SJSA1 (cell line): Measurements from ENCODE around the gene NACAD. TPM values are rescaled to one million over a fixed set of nuclear protein-coding genes. Genes with fewer than 3 reads are reported as not detected.

Experiments used
- DNase-seq, 2 experiments: peaks; one replicate each; pipeline ENCODE4 v3.0.0-alpha.2; 2015 to 2020; ENCODE audit warnings: low spot score in 2 of 2, low read depth in 1 of 2
- H3K27ac ChIP-seq: fragments of 250-450 bp; sonication (Bioruptor Pico); 2 replicates; pipeline ENCODE4 v1.5.1; 2020; ENCODE audit warnings: mild to moderate bottlenecking, moderate library complexity
- H3K27me3 ChIP-seq: fragments of 250-450 bp; sonication (Bioruptor Pico); replicated peaks from 2 replicates; pipeline ENCODE4 v1.5.1; 2020; ENCODE audit warnings: mild to moderate bottlenecking, moderate library complexity
- H3K36me3 ChIP-seq: fragments of 250-450 bp; sonication (Bioruptor Pico); 2 replicates; pipeline ENCODE4 v1.5.1; 2020; ENCODE audit warnings: mild to moderate bottlenecking
- H3K4me1 ChIP-seq: fragments of 250-450 bp; sonication (Bioruptor Pico); replicated peaks from 2 replicates; pipeline ENCODE4 v1.6.1; 2021; ENCODE audit warnings: mild to moderate bottlenecking
- H3K4me3 ChIP-seq: fragments of 250-450 bp; sonication (Bioruptor Pico); 2 replicates; pipeline ENCODE4 v1.5.1; 2020; ENCODE audit warnings: mild to moderate bottlenecking
- H3K9me3 ChIP-seq: fragments of 250-450 bp; sonication (Bioruptor Pico); replicated peaks from 2 replicates; pipeline ENCODE4 v1.5.1; 2020; ENCODE audit warnings: mild to moderate bottlenecking
- total RNA-seq: library from RNA; depleted of rRNA; stranded (reverse); fragments of >200 nt; shearing (Covaris generic); gene quantifications from 2 replicates; pipeline ENCODE4 v1.2.3, GENCODE V29; 2014

Gene NACAD
- total RNA-seq, 1 experiment from 2014 or later: 1.5 TPM

DNA sequence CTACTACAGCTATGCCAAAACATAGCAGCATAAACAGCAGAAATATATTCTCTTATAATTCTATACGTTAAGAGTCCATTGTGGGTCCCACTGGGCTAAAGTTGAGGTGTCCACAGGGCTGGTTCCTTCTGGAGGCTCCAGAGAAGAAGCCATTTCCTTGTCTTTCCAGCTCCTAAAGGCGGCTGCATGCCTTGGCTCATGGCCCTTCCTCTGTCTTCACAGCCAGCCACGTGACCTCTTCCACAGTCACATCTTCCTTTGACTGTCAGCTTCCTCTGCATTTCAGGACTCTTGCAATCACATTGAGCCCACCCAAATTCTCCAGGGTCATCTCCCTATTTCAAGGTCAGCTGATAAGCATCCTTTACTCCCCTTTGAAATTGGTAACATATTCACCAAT is 17.2 kb downstream of the NACAD start:
- H3K36me3 ChIP-seq: peaks cover 83% of the 10 kb centered on the region
- H3K4me1 ChIP-seq: no peaks in the 10 kb centered on the region
- no peak overlapping the region for H3K4me3 ChIP-seq
- no peaks in the 10 kb centered on the region for H3K9me3 ChIP-seq
- no peaks in the 10 kb centered on the region for H3K27me3 ChIP-seq
- DNase-seq: no peak
- no peak overlapping the region for H3K27ac ChIP-seq

DNA sequence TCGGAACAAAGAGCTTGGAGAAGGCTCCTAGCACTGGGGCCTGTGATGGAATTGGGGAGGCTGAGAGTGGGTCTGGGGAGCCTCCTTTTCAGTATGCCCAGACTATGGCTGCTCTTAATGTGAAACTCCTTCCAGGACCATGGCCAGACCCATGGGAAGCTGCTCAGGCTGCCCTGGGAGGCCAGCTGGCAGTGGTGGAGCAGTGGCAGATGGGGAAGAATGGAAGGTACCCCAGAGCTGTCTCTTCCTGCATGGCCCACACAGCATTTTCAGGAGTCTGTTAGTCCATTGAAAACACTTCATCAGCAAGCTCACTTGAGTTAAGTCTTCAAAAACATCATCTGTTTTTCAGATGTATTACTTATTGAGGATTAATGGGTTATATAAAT is 18.5 kb downstream of the NACAD start:
- peaks cover 82% of the 10 kb centered on the region for H3K36me3 ChIP-seq

GRCh38 chr7:45069444-45070253 is 19.1 kb downstream of the NACAD start:
- Histone ChIP-seq H3K9me3 (no peaks in the 10 kb centered on the region), H3K27ac (no peak overlapping the region), H3K4me1 (peaks cover 9% of the 10 kb centered on the region), H3K36me3 (peaks cover 81% of the 10 kb centered on the region), H3K27me3 (no peaks in the 10 kb centered on the region), H3K4me3 (no peak overlapping the region)
- no peak for DNase-seq

More for the DNA sequence above, 18.5 kb downstream of the NACAD start:
- H3K4me1 ChIP-seq: peaks cover 6% of the 10 kb centered on the region
- H3K27me3 ChIP-seq: no peaks in the 10 kb centered on the region
- no peak overlapping the region for H3K27ac ChIP-seq
- H3K4me3 ChIP-seq: no peak overlapping the region
- DNase-seq: no peak
- no peaks in the 10 kb centered on the region for H3K9me3 ChIP-seq

DNA sequence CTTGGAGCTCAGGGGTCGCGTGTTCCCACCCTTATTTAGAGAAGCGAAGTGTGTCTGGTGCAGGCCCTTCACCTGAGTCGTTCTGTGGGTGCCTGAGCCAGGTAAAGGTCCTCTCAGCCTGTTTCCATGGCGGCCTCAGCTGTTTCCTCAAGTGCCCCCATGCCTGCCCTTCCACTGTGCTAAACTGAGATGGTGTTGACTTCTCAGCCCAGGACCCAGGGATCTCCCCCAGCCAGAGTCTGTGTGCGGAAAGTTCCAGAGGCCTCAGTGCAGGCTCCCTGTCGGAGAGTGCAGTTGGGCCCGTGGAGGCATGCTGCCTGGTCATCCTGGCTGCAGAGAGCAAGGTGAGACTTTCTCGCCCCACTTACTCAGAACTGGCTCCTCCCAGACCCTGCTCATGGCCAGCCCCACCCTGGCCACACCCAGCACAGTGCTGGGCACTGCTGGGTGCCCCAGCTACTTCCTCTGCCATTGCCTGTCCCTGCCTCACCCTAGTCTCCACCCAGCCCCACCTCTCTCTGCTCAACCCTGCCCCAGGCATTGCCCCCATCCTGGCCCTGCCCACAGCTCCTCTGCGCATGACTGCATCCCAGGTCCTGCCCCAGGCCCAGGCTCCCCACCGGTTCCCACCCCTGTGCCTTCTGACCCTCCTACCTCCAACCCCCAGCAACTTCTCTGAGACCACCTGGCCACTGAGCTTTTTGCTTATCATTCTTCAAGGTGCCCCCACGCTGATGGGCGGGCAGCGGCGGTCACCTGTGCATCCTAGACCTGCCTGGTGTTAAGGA is 20.3 kb downstream of the NACAD start:
- H3K36me3 ChIP-seq: peaks cover 81% of the 10 kb centered on the region
- H3K4me3 ChIP-seq: no peak overlapping the region
- H3K9me3 ChIP-seq: no peaks in the 10 kb centered on the region
- peaks cover 13% of the 10 kb centered on the region for H3K4me1 ChIP-seq
- H3K27me3 ChIP-seq: no peaks in the 10 kb centered on the region
- H3K27ac ChIP-seq: no peak overlapping the region
- no peak for DNase-seq

DNA sequence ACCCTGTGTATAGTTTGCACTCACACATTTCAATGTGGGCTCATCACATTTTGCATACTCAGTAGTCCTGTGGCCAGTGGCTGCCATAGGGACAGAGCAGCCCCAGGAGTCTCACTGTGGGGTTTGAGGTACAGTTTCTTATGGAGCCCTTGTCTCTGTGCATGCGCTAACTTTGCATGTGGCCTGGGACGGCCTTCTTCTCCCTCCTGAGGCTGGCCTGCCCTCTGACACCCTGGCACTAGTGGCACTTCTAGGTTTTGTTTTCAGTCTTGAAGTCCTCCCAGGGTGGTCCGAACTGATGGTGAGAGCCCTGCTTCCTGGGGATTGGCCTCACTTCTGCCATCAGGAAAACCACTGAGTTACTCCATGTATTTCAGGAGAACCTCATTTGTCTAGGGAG is 21.2 kb downstream of the NACAD start:
- Histone ChIP-seq H3K9me3 (no peaks in the 10 kb centered on the region), H3K36me3 (peaks cover 76% of the 10 kb centered on the region)

GRCh38 chr7:45066409-45066808 is 22.4 kb downstream of the NACAD start:
- Histone ChIP-seq H3K4me1 (peaks cover 13% of the 10 kb centered on the region), H3K27ac (no peak overlapping the region), H3K36me3 (peaks cover 66% of the 10 kb centered on the region), H3K4me3 (no peak overlapping the region), H3K27me3 (no peaks in the 10 kb centered on the region), H3K9me3 (no peaks in the 10 kb centered on the region)
- DNase-seq: peak in 1 of 2 experiments; percentile 29

More for the DNA sequence above, 21.2 kb downstream of the NACAD start:
- DNase-seq: no peak
- no peak overlapping the region for H3K4me3 ChIP-seq
- H3K27ac ChIP-seq: no peak overlapping the region
- H3K4me1 ChIP-seq: peaks cover 13% of the 10 kb centered on the region
- H3K27me3 ChIP-seq: no peaks in the 10 kb centered on the region

DNA sequence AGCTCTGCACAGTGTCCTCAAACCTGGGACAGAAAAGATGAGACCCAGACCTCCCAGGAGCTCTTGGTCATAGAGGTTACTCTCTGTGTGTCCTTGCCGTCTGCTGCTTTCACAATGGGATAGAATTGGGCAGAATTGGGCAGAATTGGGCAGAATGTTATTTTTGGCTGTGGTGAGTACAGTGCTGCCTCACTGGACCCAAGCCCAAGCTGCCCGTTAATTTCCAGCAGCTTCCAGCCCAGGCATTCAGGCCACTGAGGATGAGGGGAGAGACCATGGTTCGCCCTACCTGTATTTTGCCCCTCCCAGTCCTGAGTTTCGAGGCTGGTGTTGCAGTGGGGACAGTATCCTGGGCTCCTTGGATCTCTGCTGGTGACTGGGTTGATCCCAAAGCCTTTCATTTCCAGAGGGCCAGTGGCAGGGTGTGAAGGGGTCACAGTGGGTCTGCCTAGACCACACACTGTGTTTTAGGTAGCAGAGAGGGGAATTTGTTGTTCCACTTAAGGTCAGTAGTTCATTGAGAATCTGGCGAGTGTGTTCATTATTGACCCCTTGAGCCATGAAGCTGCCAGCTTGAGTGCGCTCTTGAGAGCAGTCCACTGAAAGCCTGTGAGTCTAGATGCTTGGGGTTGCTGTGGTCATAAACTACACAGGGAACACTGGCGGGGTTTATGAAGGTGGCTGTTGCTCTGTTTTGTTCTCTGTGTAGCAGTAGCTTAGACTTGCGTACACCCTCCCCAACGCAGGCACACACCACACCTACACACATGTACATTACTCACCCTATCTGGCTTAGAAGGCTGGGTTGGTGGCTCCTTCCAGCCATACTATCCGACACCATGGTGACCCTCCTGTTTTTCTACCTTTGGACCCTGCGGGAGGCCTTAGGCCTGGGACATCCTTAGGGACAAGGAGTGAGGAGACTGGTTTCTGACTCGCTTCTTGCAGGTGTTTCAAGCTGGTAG is 23.5 kb downstream of the NACAD start:
- Histone ChIP-seq H3K27me3 (no peaks in the 10 kb centered on the region), H3K4me3 (no peak overlapping the region), H3K4me1 (peaks cover 13% of the 10 kb centered on the region), H3K36me3 (peaks cover 62% of the 10 kb centered on the region), H3K27ac (no peak overlapping the region), H3K9me3 (no peaks in the 10 kb centered on the region)
- DNase-seq: peak in 1 of 2 experiments; percentile 24

DNA sequence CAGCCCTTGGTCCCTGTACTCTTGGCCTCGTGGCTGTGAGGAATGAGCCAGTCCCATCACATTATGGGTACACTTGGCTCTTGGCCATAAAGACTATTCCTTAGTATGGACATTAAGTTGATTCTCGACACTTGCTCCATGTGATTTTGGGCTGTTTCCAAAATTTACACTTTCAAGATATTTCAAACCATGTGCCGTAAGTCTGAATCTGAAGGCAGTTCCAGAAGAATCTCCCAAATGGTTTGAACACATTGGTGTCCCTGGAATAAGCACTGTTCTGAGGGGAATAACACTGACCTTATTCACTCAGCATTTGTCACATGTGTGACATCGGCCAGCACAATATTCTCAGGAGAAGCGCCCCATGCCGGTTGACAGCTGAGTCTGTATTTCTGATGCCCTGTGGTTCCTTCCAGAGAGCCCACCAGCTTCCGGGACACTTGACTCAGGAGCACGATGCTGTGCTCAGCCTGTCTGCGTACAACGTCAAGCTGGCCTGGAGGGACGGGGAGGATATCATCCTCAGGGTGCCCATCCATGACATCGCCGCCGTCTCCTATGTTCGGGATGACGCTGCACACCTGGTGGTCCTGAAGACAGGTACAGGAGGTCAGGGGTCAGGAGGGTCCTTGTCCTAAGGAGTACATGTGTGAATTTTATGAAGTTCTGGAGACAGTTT is 24.6 kb downstream of the NACAD start:
- DNase-seq: no peak
- H3K4me1 ChIP-seq: peaks cover 13% of the 10 kb centered on the region

GRCh38 chr7:45061806-45062425 is 26.9 kb downstream of the NACAD start:
- Histone ChIP-seq H3K9me3 (no peaks in the 10 kb centered on the region), H3K27ac (no peak overlapping the region), H3K27me3 (no peaks in the 10 kb centered on the region), H3K4me3 (no peak overlapping the region), H3K4me1 (peaks cover 13% of the 10 kb centered on the region), H3K36me3 (peaks cover 32% of the 10 kb centered on the region)
- no peak for DNase-seq

More for the DNA sequence above, 24.6 kb downstream of the NACAD start:
- Histone ChIP-seq H3K27me3 (no peaks in the 10 kb centered on the region), H3K9me3 (no peaks in the 10 kb centered on the region), H3K4me3 (no peak overlapping the region), H3K27ac (no peak overlapping the region), H3K36me3 (peaks cover 51% of the 10 kb centered on the region)

DNA sequence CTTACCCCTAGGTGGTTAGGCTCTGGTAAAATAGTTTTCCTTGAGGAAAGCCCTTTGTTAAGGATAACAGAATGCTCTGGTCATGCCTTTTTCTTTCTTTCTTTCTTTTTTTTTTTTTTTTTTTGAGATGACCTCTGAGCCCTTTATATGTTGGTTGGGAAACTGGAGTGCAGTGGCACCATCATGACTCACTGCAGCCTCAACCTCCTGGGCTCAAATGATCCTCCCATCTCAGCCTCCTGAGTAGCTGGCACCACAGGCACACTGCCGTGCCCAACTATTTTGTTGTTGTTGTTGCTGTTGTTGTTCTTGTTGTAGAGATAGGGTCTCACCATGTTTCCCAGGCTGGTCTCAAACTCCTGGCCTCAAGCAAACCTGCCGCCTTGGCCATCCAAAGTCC is 27.4 kb downstream of the NACAD start:
- no peaks in the 10 kb centered on the region for H3K27me3 ChIP-seq
- peaks cover 13% of the 10 kb centered on the region for H3K4me1 ChIP-seq
- H3K4me3 ChIP-seq: no peak overlapping the region
- H3K36me3 ChIP-seq: peaks cover 29% of the 10 kb centered on the region
- DNase-seq: no peak
- no peak overlapping the region for H3K27ac ChIP-seq
- H3K9me3 ChIP-seq: no peaks in the 10 kb centered on the region

DNA sequence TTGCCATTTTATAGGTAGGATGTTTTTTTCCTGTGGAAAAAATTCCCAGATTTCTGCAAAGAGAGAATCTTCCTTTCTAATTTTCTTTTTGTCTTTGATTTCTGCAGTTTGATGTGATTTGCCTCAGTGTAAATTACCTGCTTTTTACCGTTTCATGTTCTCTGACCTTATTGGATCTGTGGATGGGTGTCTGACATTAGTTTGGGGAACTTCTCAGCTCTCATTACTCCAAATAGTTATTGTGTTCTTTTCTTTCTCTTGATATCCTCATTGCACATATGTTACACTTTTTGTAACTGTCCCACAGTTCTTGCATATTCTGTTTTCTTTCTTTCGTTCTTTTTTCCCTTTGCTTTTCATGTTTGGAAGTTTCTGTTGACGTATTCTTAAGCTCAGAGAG is 28.5 kb downstream of the NACAD start:
- no peaks in the 10 kb centered on the region for H3K9me3 ChIP-seq
- no peak overlapping the region for H3K4me3 ChIP-seq
- peaks cover 26% of the 10 kb centered on the region for H3K36me3 ChIP-seq
- H3K27ac ChIP-seq: no peak overlapping the region
- peaks cover 8% of the 10 kb centered on the region for H3K4me1 ChIP-seq
- H3K27me3 ChIP-seq: no peaks in the 10 kb centered on the region
- DNase-seq: no peak

GRCh38 chr7:45057878-45058277 is 30.9 kb downstream of the NACAD start:
- no peak for DNase-seq
- H3K36me3 ChIP-seq: 0 out of 2 replicates have a peak, but pooled peaks cover 6% of the 10 kb centered on the region
- H3K4me3 ChIP-seq: no peak overlapping the region
- no peaks in the 10 kb centered on the region for H3K9me3 ChIP-seq
- no peak overlapping the region for H3K27ac ChIP-seq
- H3K4me1 ChIP-seq: 0 out of 2 replicates have a peak, but pooled peaks cover 4% of the 10 kb centered on the region
- no peaks in the 10 kb centered on the region for H3K27me3 ChIP-seq
